SK-N-SH (cell line): ENCODE results near the gene PEX26.

Source experiments
- CTCF ChIP-seq: fragments of 200-600 bp; sonication (generic); IDR thresholded peaks from 2 replicates; pipeline ENCODE4 v1.6.1; 2017; ENCODE audit warnings: antibody characterized with exemption, mild to moderate bottlenecking, moderate library complexity
- EP300 ChIP-seq, 2 experiments: IDR thresholded peaks; 2 replicates each; pipeline versions ENCODE4 v1.4.0 to v1.6.1; 2012; ENCODE audit warnings: borderline replicate concordance in 1 of 2, low read depth in 1 of 2, low read length in 1 of 2
- FOSL2 ChIP-seq: IDR thresholded peaks from 2 replicates; pipeline ENCODE4 v1.4.0; 2012; ENCODE audit warnings: low read depth, mild to moderate bottlenecking, moderate library complexity, borderline replicate concordance
- FOXJ3 ChIP-seq: sonication (generic); formaldehyde crosslinking; IDR thresholded peaks from 2 replicates; pipeline ENCODE4 v1.5.1; 2020; ENCODE audit warnings: mild to moderate bottlenecking, missing genetic modification reagents
- FOXM1 ChIP-seq: IDR thresholded peaks from 2 replicates; pipeline ENCODE4 v1.4.0; 2012; ENCODE audit warnings: low read depth, mild to moderate bottlenecking
- GABPA ChIP-seq: IDR thresholded peaks from 2 replicates; pipeline ENCODE4 v1.4.0; 2012; ENCODE audit warnings: low read depth, mild to moderate bottlenecking
- JUND ChIP-seq: IDR thresholded peaks from 2 replicates; pipeline ENCODE4 v1.4.0; 2012
- MAX ChIP-seq: IDR thresholded peaks from 2 replicates; pipeline ENCODE4 v1.4.0; 2012; ENCODE audit warnings: low read depth
- PBX3 ChIP-seq: IDR thresholded peaks from 2 replicates; pipeline ENCODE4; 2012
- RAD21 ChIP-seq: IDR thresholded peaks from 2 replicates; pipeline ENCODE4 v1.6.1; 2012; ENCODE audit warnings: mild to moderate bottlenecking, low read length
- RFX5 ChIP-seq: IDR thresholded peaks from 2 replicates; pipeline ENCODE4 v1.6.1; 2012; ENCODE audit warnings: mild to moderate bottlenecking, improper control_type of control experiment, low read length
- RXRA ChIP-seq: IDR thresholded peaks from 2 replicates; pipeline ENCODE4 v1.4.0; 2012; ENCODE audit warnings: low read depth, mild to moderate bottlenecking, borderline replicate concordance
- USF2 ChIP-seq: fragments of 150-350 bp; IDR thresholded peaks from 2 replicates; pipeline ENCODE4 v1.6.1; 2017; ENCODE audit warnings: antibody characterized with exemption, low read length, low read depth, borderline replicate concordance

- TF ChIP-seq FOXJ3 (CRISPR knock-in tag), result no peak
- TF ChIP-seq USF2, result no peak
- no peak for TF ChIP-seq CTCF
- TF ChIP-seq RXRA, result no peak
- no peak for TF ChIP-seq JUND
- no peak for TF ChIP-seq RFX5
- no peak for TF ChIP-seq GABPA
- no peak for TF ChIP-seq FOSL2
- no peak for TF ChIP-seq EP300 (IDR thresholded peaks at IDR 0.05; ENCODE audit: borderline replicate concordance in 1 of 2, low read depth in 1 of 2, low read length in 1 of 2)
- TF ChIP-seq MAX, result no peak
- TF ChIP-seq RAD21, result no peak
- TF ChIP-seq FOXM1, result no peak
- TF ChIP-seq PBX3, result no peak
Observed at GRCh38 chr22:18081416-18081815, 3.6 kb downstream of the PEX26 start.
